Endothelial cell (in vitro differentiated cells): Measurements from ENCODE around the gene FAR1. TPM values are rescaled to one million over a fixed set of nuclear protein-coding genes. Genes with fewer than 3 reads are reported as not detected.
A peak's percentile ranks its signal among the peaks of the same experiment; 100 is the strongest.
"Not testable (repeated sequence)": the region's sequence is repeated elsewhere in the genome, so short reads cannot be mapped to it uniquely, and the experiment has no call there.

Experiments used
- DNase-seq: peaks from one replicate; pipeline ENCODE4 v3.0.0; 2021; ENCODE audit warnings: low spot score
- H3K27ac Mint-ChIP-seq: one replicate; pipeline ENCODE4 v1.8.0; 2021; ENCODE audit warnings: mixed read lengths, inconsistent platforms; ENCODE audit not compliant: unreplicated experiment
- H3K27me3 Mint-ChIP-seq: one replicate; pipeline ENCODE4 v1.8.0; 2021; ENCODE audit warnings: mild to moderate bottlenecking, moderate library complexity, mixed read lengths, inconsistent platforms; ENCODE audit not compliant: unreplicated experiment
- H3K36me3 Mint-ChIP-seq: one replicate; pipeline ENCODE4 v1.8.0; 2021; ENCODE audit warnings: mild to moderate bottlenecking, low read depth, mixed read lengths, inconsistent platforms; ENCODE audit not compliant: unreplicated experiment
- H3K4me1 Mint-ChIP-seq: one replicate; pipeline ENCODE4 v1.8.0; 2021; ENCODE audit warnings: mild to moderate bottlenecking, mixed read lengths, inconsistent platforms; ENCODE audit not compliant: unreplicated experiment
- H3K4me3 Mint-ChIP-seq: one replicate; pipeline ENCODE4 v1.8.0; 2021; ENCODE audit warnings: mild to moderate bottlenecking, mixed read lengths, inconsistent platforms; ENCODE audit not compliant: unreplicated experiment
- H3K9me3 Mint-ChIP-seq: one replicate; pipeline ENCODE4 v1.8.0; 2021; ENCODE audit warnings: mixed read lengths, inconsistent platforms; ENCODE audit not compliant: unreplicated experiment
- long read RNA-seq: library from polyadenylated mRNA; unstranded; transcript quantifications from one replicate; pipeline ENCODE4 v2.0.0, GENCODE V29; 2020; ENCODE audit not compliant: unreplicated experiment
- total RNA-seq: library from RNA; stranded (reverse); fragmentation: NEBNext Ultra II Directional; extraction: Animal tissue kit (Norgen Biotek cat#: 25700); gene quantifications from one replicate; pipeline ENCODE4 v1.2.1, GENCODE V29; 2021; ENCODE audit not compliant: unreplicated experiment
- TF ChIP-seq, protein P1 (sequence below): fragments of 200-600 bp; sonication (generic); IDR thresholded peaks from one replicate; pipeline ENCODE4 v1.5.0; 2021; ENCODE audit warnings: antibody characterized with exemption; ENCODE audit not compliant: unreplicated experiment

FAR1 gene, protein sequence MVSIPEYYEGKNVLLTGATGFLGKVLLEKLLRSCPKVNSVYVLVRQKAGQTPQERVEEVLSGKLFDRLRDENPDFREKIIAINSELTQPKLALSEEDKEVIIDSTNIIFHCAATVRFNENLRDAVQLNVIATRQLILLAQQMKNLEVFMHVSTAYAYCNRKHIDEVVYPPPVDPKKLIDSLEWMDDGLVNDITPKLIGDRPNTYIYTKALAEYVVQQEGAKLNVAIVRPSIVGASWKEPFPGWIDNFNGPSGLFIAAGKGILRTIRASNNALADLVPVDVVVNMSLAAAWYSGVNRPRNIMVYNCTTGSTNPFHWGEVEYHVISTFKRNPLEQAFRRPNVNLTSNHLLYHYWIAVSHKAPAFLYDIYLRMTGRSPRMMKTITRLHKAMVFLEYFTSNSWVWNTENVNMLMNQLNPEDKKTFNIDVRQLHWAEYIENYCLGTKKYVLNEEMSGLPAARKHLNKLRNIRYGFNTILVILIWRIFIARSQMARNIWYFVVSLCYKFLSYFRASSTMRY
- 77.8 TPM for total RNA-seq
- long read RNA-seq, full-length matches to known transcripts: 8 of 11 reads
- long read RNA-seq, partial matches to known transcripts: 2 of 11 reads
- long read RNA-seq, other reads (novel, unspliced or antisense): 1 of 11 reads

GRCh38 chr11:13668102-13668956, at the start of gene FAR1:
Gene FAR1, plus strand, starts transcription at chr11:13668668. Its CDS starts 26,098 bp downstream, at chr11:13694766.
- H3K27me3 Mint-ChIP-seq: peaks cover 4% of the 10 kb centered on the region
- no peaks in the 10 kb centered on the region for H3K36me3 Mint-ChIP-seq
- TF ChIP-seq, protein P1, sequence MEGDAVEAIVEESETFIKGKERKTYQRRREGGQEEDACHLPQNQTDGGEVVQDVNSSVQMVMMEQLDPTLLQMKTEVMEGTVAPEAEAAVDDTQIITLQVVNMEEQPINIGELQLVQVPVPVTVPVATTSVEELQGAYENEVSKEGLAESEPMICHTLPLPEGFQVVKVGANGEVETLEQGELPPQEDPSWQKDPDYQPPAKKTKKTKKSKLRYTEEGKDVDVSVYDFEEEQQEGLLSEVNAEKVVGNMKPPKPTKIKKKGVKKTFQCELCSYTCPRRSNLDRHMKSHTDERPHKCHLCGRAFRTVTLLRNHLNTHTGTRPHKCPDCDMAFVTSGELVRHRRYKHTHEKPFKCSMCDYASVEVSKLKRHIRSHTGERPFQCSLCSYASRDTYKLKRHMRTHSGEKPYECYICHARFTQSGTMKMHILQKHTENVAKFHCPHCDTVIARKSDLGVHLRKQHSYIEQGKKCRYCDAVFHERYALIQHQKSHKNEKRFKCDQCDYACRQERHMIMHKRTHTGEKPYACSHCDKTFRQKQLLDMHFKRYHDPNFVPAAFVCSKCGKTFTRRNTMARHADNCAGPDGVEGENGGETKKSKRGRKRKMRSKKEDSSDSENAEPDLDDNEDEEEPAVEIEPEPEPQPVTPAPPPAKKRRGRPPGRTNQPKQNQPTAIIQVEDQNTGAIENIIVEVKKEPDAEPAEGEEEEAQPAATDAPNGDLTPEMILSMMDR: peak; percentile 57
- peak within 1 kb of the TSS; percentile 98 for H3K4me3 Mint-ChIP-seq
- DNase-seq: peak; percentile 99
- H3K27ac Mint-ChIP-seq: peak within 1 kb of the TSS; percentile 79
- H3K9me3 Mint-ChIP-seq: no peaks in the 10 kb centered on the region
- peaks cover 27% of the 10 kb centered on the region for H3K4me1 Mint-ChIP-seq

GRCh38 chr11:13620063-13620462, 48.4 kb upstream of the FAR1 start:
- peaks cover 2% of the 10 kb centered on the region for H3K27me3 Mint-ChIP-seq
- no peak for DNase-seq
- peaks cover 6% of the 10 kb centered on the region for H3K9me3 Mint-ChIP-seq
- no peak overlapping the region for H3K27ac Mint-ChIP-seq
- H3K4me3 Mint-ChIP-seq: no peak overlapping the region
- H3K4me1 Mint-ChIP-seq: no peaks in the 10 kb centered on the region
- no peaks in the 10 kb centered on the region for H3K36me3 Mint-ChIP-seq
- TF ChIP-seq, protein P1: no peak

DNA sequence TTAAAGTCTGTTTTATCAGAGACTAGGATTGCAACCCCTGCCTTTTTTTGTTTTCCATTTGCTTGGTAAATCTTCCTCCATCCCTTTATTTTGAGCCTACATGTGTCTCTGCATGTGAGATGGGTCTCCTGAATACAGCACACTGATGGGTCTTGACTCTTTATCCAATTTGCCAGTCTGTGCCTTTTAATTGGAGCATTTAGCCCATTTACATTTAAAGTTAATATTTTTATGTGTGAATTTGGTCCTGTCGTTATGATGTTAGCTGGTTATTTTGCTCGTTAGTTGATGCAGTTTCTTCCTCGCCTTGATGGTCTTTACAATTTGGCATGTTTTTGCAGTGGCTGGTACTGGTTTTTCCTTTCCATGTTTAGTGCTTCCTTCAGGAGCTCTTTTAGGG, 41.6 kb upstream of the FAR1 start:
- not testable (repeated sequence) for H3K4me1 Mint-ChIP-seq, H3K27ac Mint-ChIP-seq, H3K4me3 Mint-ChIP-seq, H3K36me3 Mint-ChIP-seq, H3K27me3 Mint-ChIP-seq, DNase-seq
- peaks cover 11% of the 10 kb centered on the region for H3K9me3 Mint-ChIP-seq

DNA sequence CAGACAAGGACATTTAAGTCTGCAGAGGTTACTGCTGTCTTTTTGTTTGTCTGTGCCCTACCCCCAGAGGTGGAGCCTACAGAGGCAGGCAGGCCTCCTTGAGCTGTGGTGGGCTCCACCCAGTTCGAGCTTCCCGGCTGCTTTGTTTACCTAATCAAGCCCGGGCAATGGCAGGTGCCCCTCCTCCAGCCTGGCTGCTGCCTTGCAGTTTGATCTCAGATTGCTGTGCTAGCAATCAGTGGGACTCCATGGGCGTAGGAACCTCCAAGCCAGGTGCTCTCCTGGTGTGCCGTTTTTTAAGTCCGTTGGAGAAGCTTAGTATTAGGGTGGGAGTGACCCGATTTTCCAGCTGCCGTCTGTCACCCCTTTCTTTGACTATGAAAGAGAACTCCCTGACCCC, 39.8 kb upstream of the FAR1 start:
- not testable (repeated sequence) for H3K27ac Mint-ChIP-seq, H3K4me1 Mint-ChIP-seq, H3K36me3 Mint-ChIP-seq, H3K27me3 Mint-ChIP-seq, DNase-seq, H3K4me3 Mint-ChIP-seq
- H3K9me3 Mint-ChIP-seq: peaks cover 11% of the 10 kb centered on the region

- Mint-ChIP-seq H3K27ac (no peak overlapping the region), H3K27me3 (peaks cover 1% of the 10 kb centered on the region), H3K9me3 (peaks cover 11% of the 10 kb centered on the region), H3K36me3 (no peaks in the 10 kb centered on the region), H3K4me3 (no peak overlapping the region), H3K4me1 (no peaks in the 10 kb centered on the region)
- no peak for DNase-seq
- TF ChIP-seq, protein P1: no peak
Measured at GRCh38 chr11:13629779-13630178, 38.7 kb upstream of the FAR1 start.
